Measurements from ENCODE around the gene OR4K14. TPM values are rescaled to one million over a fixed set of nuclear protein-coding genes. Genes with fewer than 3 reads are reported as not detected.

Gene OR4K14
- total RNA-seq, 1 experiment from 2014 or later, result not detected

DNA sequence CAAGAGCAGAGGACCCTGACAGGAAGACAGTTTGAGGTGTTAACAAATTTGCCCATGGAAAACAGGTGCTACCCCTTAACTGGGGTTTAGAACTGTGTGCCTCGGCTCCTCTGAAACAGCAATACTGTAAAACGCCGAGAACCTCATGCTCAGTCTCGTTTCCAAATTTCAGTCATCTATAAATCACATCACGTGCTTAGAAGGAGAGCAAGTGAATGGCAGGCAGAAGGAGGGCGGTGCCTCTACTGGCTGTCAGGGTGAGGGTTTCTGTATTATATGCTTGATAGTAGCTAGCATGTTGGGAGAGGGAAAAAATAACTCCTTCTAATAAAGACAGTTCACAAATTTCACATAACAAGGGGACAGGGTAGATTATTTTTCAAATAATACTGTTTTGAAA lies 12.0 kb upstream of the OR4K14 start:
- H3K27me3 ChIP-seq (ENCODE audit: control insufficient read depth, insufficient read depth, low read length), result no peaks in the 10 kb centered on the region
- H3K4me3 ChIP-seq (ENCODE audit: low read depth in 2 of 2, low read length in 2 of 2), result no peak overlapping the region
- no peak for TF ChIP-seq REST (IDR thresholded peaks at IDR 0.05; ENCODE audit: insufficient read depth in 1 of 2, low read depth in 2 of 2, low read length in 1 of 2)
- TF ChIP-seq SIN3A (IDR thresholded peaks at IDR 0.05; ENCODE audit: borderline replicate concordance, insufficient read depth, low read depth, low read length), result no peak
- in situ Hi-C loops (cut with HindIII; ENCODE audit: low pct_unique_long_range_greater_than_20kb, low sequenced_read_pairs) (no loop called here), intact Hi-C loops (cut with micrococcal nuclease; ENCODE audit: unreplicated experiment) (no loop called here)
- no peak for DNase-seq (ENCODE audit: low read depth, low spot score)
- H3K4me1 ChIP-seq (ENCODE audit: control insufficient read depth, insufficient read depth, low read length), result no peaks in the 10 kb centered on the region
- no peaks in the 10 kb centered on the region for H3K9me3 ChIP-seq (ENCODE audit: control insufficient read depth, insufficient read depth, low read depth, low read length)
- no TSS peak for BruUV-seq (replicated peaks)
- ChIA-PET CTCF (no interaction called here), POLR2A (interaction anchor here (0.6 kb wide), 1 partner anchor 323 kb away, joined by 5 read pairs; no protein-coding TSS in a partner anchor)
- H3K36me3 ChIP-seq (ENCODE audit: control insufficient read depth, insufficient read depth, low read length), result no peaks in the 10 kb centered on the region
- no peak for ATAC-seq
- no peak overlapping the region for H3K27ac ChIP-seq (ENCODE audit: low read length)

GRCh38 chr14:20008156-20008555 lies 11.0 kb downstream of the OR4K14 start:
- in situ Hi-C loops (cut with HindIII; ENCODE audit: low pct_unique_long_range_greater_than_20kb, low sequenced_read_pairs), result no loop called here
- Histone ChIP-seq H3K36me3 (ENCODE audit: control insufficient read depth, insufficient read depth, low read length) (no peaks in the 10 kb centered on the region), H3K9me3 (ENCODE audit: control insufficient read depth, insufficient read depth, low read depth, low read length) (no peaks in the 10 kb centered on the region), H3K4me3 (ENCODE audit: low read depth in 2 of 2, low read length in 2 of 2) (no peak overlapping the region), H3K27me3 (ENCODE audit: control insufficient read depth, insufficient read depth, low read length) (no peaks in the 10 kb centered on the region), H3K27ac (ENCODE audit: low read length) (no peak overlapping the region), H3K4me1 (ENCODE audit: control insufficient read depth, insufficient read depth, low read length) (no peaks in the 10 kb centered on the region)
- ATAC-seq, result no peak
- CTCF ChIA-PET, result no interaction called here
- intact Hi-C loops (cut with micrococcal nuclease; ENCODE audit: unreplicated experiment), result no loop called here
- BruUV-seq (replicated peaks), result no TSS peak
- TF ChIP-seq SIN3A (IDR thresholded peaks at IDR 0.05; ENCODE audit: borderline replicate concordance, insufficient read depth, low read depth, low read length), result no peak
- no peak for TF ChIP-seq REST (IDR thresholded peaks at IDR 0.05; ENCODE audit: insufficient read depth in 1 of 2, low read depth in 2 of 2, low read length in 1 of 2)
- TF ChIP-seq TCF7L2 (IDR thresholded peaks at IDR 0.05; ENCODE audit: low read depth, low read length), result no peak
- TF ChIP-seq POLR2AphosphoS5 (IDR thresholded peaks at IDR 0.05; ENCODE audit: low read depth, low read length), result no peak
- no peak for TF ChIP-seq CTCF (IDR thresholded peaks at IDR 0.05)
- no peak for DNase-seq (ENCODE audit: low read depth, low spot score)
- POLR2A ChIA-PET, result no interaction called here

Measured in Panc1 (cell line).